Measurements from ENCODE around the gene LRMDA.

The LRMDA gene

DNA sequence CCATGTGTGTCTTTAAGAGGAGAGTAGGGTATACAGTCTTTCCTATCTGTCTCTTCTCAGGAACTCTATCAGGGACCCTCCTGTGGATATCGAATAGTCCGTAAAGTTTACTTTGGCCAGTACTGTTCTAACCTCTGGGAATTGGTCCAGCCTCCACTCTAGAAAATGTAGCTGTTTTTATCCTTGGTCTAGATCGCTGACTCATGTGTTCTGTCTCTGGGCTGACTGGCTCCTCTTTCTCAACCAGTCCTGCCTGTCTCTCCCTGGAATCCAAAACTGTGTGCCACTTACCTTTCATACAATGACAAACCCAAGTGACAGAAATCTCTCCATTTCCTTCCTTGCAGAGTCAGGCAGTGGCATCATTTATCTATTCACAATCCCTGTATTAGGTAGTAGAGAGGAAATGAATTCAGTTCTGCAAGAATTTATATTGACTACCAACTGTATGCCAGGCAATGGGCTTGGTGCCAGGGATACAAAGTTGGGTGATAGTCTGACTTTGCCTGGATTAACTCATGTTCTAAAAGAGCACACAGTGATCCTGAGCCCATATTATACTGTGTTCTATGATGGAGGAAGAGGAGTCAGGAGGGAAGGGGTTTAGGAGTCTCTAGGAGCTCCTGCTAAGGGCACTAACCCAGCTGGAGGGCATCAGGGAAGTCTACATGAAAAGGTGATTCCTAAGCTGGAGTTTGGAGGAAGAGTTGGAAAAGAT is 232.7 kb downstream of the LRMDA start:
- no peak for DNase-seq (ENCODE audit: low read depth in 2 of 2)

DNA sequence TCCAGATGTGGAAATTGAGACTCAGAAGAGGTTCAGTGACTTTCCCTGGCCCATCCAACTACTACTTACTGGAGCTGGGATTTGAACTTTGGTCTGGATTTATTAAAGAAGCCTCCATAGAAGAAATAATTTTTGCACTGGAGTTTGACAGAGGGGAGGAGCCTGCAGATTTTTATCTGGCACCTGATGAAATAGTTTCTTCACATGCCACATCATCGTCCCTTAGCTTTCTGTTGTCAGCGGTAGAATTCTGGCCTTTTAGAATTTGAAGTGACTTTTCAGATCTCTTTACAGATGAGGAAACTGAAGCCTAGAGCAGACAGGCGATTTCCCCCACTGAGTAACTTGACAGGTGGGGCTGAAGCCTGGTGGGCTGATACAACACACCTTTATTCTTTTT is 233.5 kb downstream of the LRMDA start:
- no peak for DNase-seq (ENCODE audit: low read depth in 2 of 2)

DNA sequence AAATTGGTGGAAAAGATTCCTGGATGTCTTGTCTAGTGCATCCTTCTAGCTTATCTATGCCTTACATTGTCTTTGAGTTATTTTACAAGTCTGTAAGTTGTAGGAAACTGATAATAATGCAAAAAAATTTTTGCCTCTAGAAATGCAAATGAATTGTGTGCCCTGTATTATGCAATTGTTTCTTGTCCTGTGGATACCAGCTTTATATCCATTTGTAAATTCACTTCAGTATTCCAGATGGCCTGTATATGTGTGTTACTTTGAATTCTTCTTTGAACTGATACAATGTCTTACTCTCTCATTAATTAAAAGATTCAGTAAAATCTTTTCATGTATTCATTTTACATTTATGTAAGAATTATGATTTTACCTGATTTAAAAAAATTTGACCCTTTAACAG is 234.3 kb downstream of the LRMDA start:
- DNase-seq (ENCODE audit: low read depth in 2 of 2), result no peak

DNA sequence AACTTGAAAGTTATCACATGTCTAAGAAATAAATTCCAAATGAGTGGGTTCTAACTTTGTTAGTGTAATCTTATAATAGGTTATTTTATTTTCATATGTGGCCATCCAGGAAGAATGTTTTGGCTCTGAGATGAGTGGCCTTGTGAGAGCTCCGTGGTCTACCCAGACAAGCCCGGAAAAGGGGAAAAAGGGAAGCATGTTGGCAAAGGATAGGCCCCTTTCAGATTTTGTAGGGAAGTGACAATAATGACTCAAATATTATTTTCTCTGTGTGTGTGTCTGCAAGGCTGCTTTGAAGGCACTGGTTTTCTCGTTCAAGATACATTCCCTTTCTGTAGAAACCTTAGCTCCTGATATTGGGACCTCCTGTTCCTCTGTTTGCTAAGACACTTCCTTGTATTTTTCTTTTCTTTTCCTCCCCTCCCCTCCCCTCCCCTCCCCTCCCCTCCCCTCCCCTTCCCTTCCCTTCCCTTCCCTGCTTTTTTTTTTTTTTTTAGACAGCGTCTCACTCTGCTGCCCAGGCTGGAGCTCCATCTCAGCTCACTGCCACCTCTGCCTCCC is 240.8 kb downstream of the LRMDA start:
- no peak for DNase-seq (ENCODE audit: low read depth in 2 of 2)

DNA sequence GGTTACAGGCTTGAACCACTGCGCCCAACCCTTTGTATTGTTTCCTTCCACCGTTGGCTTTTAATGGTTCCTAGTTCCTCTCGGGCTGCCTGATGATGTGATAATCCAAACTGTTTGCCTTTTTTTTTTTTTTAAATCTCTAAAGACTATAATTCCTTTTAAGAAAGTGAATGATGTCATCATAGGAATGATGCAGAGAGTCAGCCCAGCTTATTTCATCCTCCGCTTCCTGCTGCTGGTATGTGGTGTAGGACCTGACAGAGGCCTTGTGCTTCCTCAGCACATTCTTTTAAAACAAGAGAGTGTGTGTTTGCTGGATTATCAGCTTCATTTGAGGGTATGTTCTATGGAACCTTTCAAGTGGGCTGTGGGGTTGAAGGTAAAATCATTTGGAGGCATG is 241.4 kb downstream of the LRMDA start:
- DNase-seq (ENCODE audit: low read depth in 2 of 2), result no peak

DNA sequence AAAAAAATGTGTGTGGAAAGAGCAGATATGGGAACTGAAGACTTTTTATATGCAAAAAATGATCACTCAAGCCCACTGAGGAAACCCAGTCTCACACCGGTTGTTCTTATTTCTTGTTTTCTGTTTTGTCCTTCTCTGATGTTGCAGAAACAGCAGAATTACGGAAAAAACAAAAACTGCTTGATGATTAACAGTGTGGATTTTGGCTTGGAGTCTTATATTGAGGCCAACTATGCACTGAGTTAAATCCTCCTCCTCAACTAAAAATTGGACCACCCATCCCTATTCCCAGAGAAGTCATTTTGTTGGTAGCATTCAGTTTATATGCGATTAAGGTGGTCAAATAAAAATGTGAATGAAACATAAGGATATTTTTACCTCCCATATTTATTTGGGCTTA is 246.1 kb downstream of the LRMDA start:
- no peak for DNase-seq (ENCODE audit: low read depth in 2 of 2)

DNA sequence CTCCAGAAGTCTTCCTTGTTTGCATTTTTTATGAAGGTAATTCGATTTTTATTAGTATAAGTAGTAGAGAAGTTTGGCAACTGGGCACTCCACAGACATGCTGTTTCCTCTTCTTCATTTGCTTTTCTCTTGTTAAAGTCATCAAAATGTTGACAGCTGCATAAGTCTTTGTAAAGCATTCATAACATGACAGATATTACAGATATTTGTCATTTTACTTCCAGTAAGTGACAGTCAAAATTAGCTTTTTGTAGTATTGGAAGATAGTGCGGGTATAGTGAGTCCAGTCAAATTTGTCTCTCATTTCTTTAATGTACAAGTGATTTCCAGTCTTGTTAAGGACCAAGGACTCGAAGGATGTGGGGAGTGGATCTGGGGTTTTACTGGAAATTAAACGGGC is 247.1 kb downstream of the LRMDA start:
- DNase-seq (ENCODE audit: low read depth in 2 of 2), result no peak

DNA sequence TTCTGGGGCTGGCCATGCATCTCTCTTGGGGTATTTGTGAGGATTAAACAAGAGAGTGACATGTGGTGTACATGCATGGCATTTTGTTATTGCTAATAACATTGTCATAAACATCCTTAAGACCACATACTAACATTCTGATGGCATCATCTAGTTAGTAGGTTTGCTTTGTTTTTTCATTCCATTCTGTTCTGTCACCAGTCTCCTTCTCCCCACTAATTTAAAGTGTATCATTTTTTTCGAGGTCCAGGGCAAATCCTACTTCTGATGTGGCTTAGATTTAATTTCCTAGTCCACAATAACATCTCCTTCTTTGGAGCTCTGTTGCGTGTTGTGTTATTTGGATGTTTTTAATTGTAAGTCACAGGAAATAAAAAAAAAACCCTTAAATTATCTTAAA is 248.1 kb downstream of the LRMDA start:
- no peak for DNase-seq (ENCODE audit: low read depth in 2 of 2)

DNA sequence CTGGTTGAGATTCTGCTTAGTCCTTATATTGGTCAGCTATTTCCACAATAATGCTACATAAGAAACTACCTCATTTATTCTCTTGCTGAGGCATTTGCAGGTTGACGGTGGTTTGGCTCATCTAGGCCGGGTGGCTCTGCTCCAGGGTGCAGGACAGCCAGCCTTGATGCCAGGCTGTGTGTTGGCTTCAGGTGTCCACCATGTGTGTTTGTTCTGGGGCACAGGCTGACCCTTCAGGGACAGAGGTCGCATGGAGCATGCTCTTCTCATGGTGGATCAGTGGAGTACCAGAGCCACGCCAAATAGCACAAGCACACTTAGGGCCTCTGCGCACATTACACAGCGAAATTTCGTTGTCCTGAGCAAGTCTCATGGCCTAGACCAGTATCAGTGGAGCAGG is 249.9 kb downstream of the LRMDA start:
- no peak for DNase-seq (ENCODE audit: low read depth in 2 of 2)

DNA sequence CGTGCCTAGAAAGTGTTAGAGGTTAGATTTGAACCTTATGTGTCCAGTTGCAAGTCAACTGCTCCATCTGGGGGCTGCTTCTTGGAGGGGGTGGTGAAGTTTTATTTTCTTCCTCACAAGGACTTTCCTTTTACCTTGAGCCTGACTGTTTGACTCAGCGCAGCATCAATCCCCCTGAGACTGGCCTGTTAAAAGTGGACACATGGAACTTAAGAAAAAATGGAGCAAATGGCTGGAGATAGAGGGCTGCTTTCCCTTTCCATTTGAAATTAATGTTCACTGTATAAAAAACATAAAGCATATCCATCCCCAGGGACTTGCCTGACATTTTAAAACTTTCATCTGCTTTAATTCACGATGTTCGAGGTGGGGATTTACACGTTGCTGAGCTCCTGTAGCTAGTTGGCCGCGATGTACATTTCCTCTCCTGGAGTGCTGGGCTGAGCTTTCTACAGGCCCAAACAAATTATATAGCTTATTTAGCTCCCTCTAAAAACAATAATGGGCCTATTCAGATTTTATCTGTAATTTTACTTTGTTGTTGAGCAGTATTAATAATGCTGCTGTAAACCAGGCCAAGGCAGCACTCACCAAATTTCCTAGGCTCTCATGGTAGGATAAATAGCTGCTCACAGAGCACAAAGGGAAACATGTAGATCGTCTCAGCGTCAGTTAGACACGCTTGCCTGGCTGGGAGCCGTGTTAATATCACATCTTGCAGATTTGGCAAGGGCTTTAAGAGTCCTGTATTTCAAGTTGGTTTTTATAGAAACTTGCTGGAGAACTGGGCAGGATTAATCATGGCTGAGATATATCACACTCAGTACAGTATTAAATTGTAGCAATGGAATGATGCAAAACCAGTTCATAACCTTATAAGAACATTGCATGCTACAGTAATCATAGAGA is 251.5 kb downstream of the LRMDA start:
- DNase-seq (ENCODE audit: low read depth in 2 of 2), result no peak

DNA sequence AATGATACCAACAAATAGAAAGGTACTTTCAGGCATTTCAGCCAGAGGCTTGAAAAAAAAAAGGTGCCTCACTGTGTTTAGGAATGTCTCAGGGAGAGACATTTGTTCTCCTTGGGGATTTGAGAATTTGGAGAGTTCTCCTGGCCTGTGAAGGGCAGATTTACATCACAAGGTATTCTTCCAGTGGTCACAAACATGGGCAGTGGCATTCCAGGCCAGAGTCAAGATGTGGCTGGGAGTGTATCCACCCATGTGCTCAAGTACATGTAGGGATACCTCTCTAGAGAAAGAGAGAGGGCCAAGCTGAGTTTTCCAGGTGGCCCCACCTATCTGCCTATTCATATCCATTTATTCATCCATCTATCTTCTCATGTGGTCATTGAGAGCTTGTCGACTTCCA is 253.8 kb downstream of the LRMDA start:
- DNase-seq (ENCODE audit: low read depth in 2 of 2), result no peak

DNA sequence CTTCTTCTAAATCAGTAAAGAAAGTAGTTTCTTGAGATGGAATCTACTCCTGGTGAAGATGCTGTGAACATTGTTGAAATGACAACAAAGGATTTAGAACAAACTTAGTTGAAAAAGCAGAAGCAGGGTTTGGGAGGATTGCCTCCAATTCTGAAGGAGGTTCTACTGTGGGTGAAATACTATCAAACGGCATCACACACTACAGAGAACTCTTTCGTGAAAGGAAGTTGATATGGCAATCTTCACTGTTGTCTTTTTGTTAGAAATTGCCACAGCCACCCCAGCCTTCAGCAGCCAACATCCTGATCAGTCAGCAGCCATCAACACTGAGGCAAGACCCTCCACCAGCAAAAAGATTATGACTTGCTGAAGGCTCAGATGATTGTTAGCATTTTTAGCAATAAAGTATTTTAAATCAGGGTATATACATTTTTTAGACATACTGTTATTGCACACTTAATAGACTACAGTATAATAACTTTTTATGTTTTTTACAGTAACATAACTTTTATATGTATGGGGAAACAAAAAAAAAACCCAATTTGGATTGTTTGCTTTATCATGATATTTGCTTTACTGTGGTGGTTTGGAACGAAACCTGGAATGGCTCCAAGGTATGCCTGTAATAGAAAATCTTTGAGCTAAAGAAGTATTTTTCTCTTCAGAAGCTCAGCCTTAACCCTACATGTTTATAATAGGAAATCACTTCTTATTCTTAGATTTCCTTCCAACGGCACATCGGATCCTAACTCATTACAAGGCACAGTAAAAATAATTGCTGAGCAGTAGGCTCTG is 257.3 kb downstream of the LRMDA start:
- DNase-seq (ENCODE audit: low read depth in 2 of 2), result no peak

DNA sequence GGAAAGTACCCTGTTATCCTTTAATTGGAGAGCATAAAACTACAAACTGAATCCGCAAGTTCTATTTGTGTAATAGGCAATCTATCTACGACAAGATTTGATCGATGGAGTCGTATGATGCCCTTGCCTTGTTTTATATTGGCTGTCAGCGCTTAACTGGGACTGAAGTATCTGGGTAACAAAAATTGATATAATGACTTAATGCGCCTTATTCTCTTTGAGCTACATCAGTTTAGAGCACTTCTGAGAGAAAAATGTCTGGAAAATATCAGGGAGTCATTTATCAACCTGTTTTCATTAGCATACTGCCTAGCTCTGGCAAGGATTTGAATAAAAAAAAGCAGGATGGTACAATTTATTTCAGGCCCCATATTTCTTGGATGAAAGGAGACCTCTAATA is 262.1 kb downstream of the LRMDA start:
- no peak for DNase-seq (ENCODE audit: low read depth in 2 of 2)

DNA sequence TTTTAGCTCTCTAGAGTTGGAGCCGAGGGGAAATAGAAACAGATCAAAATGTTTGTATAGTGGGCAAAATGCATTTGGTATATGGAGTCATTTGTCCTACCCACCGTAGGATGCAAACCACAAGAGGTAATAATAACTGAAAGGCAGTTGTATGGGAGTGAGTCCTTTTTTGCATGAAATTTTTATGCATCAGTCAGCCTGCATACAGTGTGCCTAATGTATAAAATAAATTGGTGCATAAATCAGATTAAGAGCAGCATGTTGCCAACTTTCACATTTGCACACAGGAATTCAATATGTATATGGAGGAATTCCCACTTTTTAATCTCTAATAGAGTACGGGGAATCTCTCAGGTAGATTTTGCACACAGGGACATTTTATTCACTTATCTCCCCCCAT is 262.8 kb downstream of the LRMDA start:
- DNase-seq (ENCODE audit: low read depth in 2 of 2), result no peak

DNA sequence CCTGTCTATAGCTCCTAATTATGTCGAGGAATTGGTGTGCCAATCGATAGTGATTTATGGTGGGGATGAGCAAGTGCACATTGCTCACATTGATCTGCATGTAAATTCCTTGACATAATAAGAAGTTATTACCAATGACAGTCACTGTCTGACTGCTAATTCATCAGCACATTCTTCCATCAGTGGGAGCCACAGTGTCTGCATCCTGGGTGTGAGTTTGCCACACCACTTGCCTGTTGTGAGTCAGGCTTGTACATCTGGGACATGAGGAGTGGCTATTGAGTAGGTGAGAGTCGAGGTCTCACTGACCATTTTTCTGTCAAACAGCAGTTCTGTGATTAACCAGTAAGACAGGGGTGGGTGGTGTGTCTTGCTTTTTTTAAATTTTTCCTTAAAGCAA is 263.4 kb downstream of the LRMDA start:
- DNase-seq (ENCODE audit: low read depth in 2 of 2), result no peak

DNA sequence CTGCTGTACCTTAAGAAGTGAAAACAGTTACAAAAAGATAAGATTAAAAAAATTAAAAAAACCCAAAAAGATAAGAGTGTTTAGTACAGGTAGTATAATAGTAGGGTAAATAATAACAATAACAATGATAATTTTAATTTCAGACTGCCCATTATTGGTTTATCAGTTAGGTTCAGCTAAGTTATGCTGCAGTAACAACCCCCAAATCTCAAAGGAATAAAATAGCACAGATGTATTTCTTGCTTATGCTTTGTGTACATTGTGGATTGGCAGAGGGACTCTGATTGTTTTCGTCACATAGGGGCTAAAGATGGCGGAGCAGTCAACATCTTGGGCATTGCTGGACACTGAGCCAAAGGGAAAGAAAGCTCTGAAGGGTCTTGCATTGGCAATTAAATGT is 264.6 kb downstream of the LRMDA start:
- DNase-seq (ENCODE audit: low read depth in 2 of 2), result no peak

DNA sequence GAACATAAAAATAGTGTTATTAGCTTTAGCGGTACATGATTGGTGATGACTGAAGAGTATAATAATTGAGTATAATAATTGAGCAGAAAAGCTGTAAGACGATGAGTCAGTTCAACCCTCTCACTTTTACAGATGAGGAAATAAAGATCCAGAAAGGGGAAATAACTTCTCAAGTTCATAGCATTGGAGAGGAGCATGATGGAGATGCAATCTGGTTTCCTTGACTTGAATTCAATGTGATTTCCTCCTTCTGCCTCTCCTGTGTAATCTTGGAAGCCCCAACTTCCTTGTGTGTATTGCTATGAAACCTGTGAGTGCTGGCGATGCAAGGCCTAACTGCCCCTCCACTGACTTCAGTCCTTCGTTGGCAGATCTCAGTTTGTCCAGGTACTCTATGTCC is 265.1 kb downstream of the LRMDA start:
- no peak for DNase-seq (ENCODE audit: low read depth in 2 of 2)

DNA sequence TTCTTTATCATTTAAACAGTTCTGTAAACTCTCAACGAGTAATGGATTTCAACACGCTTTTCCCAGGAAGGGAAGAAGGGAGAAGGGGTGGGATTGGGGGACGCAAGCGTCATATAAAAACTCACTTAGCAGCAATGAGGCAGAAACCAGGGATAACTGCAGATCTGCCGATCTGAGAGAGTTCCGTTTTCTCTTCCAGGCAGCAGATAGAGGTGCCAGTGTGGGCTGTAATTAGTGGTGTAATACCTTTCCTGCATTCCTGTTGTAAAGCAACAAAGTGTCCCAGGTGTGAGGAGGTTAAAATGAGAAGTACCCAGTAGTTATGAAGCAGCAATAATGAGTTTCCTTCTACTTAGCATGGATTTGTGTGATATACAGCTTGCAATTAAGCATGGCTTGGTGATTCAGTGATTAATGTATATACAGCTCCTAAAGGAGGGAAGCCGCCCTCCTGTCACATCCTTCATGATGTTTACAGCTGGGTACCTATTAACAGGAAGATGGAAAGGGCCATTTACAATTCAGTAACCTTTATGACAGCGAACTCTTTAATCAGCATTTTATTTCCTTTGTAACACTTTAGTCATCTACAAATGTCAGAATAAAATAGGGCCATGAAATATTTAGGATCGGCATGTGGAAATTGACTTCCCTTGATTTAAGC is 271.9 kb downstream of the LRMDA start:
- DNase-seq (ENCODE audit: low read depth in 2 of 2), result no peak

DNA sequence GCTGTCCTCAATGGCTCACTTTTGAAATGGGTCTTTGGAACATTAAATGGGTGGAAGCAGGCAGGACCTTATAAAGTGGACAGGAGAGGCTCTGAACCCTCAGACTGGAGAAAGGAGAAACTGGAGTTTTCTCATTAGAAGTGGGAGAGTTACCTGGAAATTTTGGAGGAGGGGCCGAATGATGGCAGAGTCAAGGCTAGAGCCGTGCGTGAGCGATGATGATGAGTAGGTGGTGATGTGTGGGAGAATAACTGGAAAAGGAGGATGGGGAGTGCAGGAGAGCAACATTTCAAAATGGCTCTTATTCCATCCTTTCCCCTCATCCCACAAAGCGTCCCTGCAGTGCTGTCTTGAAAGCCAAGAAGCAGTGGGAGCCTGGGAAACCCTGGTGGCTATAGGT is 274.0 kb downstream of the LRMDA start:
- DNase-seq (ENCODE audit: low read depth in 2 of 2), result no peak

DNA sequence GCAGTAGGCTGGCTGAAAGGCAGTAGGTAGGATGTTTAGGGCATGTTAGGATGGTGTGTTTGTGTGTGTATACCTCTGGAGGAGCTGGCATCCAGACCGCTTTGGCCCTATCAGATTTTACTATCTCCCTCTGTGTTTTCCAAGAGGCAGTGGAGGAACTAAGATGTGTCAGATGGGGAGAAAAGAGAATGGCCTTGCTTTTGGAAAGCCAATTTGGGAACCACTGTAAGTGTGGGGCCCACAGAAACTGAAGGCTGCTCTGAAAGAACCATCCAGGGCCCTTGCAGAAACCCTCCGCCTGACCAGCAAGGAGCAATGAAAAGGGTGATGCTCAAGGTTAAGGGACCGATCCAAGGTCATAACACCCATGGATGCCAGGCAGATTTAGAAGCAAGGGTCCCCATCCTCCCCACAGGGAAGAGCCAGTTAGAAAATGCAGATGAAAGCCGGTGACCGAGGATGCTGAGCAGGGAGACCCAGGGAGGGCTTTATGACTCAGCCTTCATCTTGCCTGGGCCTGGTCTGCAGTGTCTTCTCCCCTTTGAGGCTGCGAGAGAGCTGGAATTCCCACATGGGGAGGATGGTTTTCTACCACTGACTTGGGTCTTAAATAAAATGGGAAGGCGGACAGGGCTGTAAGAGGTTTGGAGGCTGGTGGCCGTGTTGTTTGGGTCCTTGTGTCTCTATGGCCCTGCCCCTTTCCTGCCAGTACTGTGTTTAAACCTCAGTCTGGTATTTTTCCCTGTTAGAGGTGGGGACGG is 275.8 kb downstream of the LRMDA start:
- DNase-seq (ENCODE audit: low read depth in 2 of 2), result no peak

DNA sequence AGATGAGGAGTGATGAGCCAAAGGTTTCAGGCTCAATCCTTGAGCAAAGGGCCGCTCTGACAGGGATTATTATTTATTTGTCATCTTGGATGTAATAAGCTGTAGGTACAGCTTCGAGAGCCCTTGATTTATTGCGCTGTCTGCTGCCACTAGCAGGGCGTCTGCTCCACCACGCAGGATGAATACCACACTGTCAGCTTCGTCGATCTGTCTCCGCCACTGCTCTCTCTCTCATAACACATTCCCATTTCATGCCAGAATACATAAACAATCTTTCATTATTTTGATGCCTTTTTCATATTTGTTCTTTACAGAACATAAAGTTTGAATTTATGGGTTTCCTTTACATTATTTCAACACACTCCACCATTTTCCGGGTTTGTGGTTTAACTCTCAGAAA is 276.6 kb downstream of the LRMDA start:
- no peak for DNase-seq (ENCODE audit: low read depth in 2 of 2)
